Immature natural killer cell (primary cell): ENCODE data around the gene HIPK3. TPM values are rescaled to one million over a fixed set of nuclear protein-coding genes. Genes with fewer than 3 reads are reported as not detected.

Source experiments
- DNase-seq, 3 donors: peaks; one replicate each; pipeline ENCODE4 v3.0.0; 2022; ENCODE audit warnings: mixed read lengths in 1 of 3
- H3K27ac Mint-ChIP-seq, 6 donors: one replicate each; pipeline ENCODE4 v1.8.0; 2020; ENCODE audit warnings: mixed read lengths in 6 of 6, mild to moderate bottlenecking in 5 of 6, inconsistent platforms in 4 of 6, moderate library complexity in 3 of 6
- H3K27me3 Mint-ChIP-seq, 3 donors: one replicate each; pipeline ENCODE4 v1.8.0; 2020 to 2021; ENCODE audit warnings: low read depth in 3 of 3, mild to moderate bottlenecking in 3 of 3, mixed read lengths in 3 of 3, moderate library complexity in 3 of 3, inconsistent platforms in 1 of 3
- H3K36me3 Mint-ChIP-seq, 3 donors: one replicate each; pipeline ENCODE4 v1.8.0; 2020; ENCODE audit warnings: mixed read lengths in 3 of 3, inconsistent platforms in 2 of 3, mild to moderate bottlenecking in 2 of 3
- H3K4me1 Mint-ChIP-seq, 2 donors: one replicate each; pipeline ENCODE4 v1.8.0; 2020; ENCODE audit warnings: inconsistent platforms in 2 of 2, mild to moderate bottlenecking in 2 of 2, mixed read lengths in 2 of 2, moderate library complexity in 1 of 2
- H3K4me3 Mint-ChIP-seq, 5 donors: one replicate each; pipeline ENCODE4 v1.8.0; 2020; ENCODE audit warnings: mild to moderate bottlenecking in 5 of 5, mixed read lengths in 5 of 5, inconsistent platforms in 3 of 5, moderate library complexity in 3 of 5
- H3K9me3 Mint-ChIP-seq, 6 donors: one replicate each; pipeline ENCODE4 v1.8.0; 2020; ENCODE audit warnings: mild to moderate bottlenecking in 6 of 6, mixed read lengths in 6 of 6, inconsistent platforms in 4 of 6, moderate library complexity in 3 of 6
- polyA plus RNA-seq, 3 donors: library from polyadenylated mRNA; unstranded; fragments of 300-500 nt; fragmentation: Illumina TruSeq; gene quantifications; one replicate each; pipeline ENCODE4 v1.2.3, GENCODE V29; 2021

Gene HIPK3
- polyA plus RNA-seq, 3 donors from 2014 or later: 24.3 to 34.6 (median 32.2) TPM

DNA sequence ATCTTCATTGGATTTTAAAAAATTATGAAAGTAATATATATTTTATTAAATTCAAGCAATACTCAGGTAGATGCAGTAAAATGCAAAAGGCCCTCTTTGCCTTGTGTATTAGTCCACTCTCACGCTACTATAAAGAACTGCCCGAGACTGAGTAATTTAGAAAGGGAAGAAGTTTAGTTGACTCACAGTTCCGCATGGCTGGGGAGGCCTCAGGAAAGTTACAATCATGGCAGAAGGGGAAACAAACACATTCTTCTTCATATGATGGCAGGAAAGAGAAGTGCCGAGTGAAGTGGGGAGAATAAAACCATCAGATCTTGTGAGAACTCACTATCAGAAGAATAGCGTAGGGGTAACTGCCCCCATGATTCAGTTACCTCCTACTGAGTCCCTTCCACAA lies 130.8 kb downstream of the HIPK3 start:
- Mint-ChIP-seq H3K27me3 (peaks cover 2 to 8% (median 2%) of the 10 kb centered on the region in 3 donors), H3K27ac (peak overlapping the region in 1 of 6 donors; percentile 29), H3K4me1 (no peaks in the 10 kb centered on the region), H3K36me3 (no peaks in the 10 kb centered on the region), H3K9me3 (peaks cover 0 to 2% (median 0%) of the 10 kb centered on the region in 6 donors), H3K4me3 (no peak overlapping the region)
- DNase-seq: no peak

GRCh38 chr11:33388793-33389525 lies 131.8 kb downstream of the HIPK3 start:
- H3K36me3 Mint-ChIP-seq: no peaks in the 10 kb centered on the region
- peaks cover 0 to 2% (median 0%) of the 10 kb centered on the region in 6 donors for H3K9me3 Mint-ChIP-seq
- no peak overlapping the region for H3K4me3 Mint-ChIP-seq
- no peaks in the 10 kb centered on the region for H3K4me1 Mint-ChIP-seq
- peaks cover 0 to 8% (median 3%) of the 10 kb centered on the region in 3 donors for H3K27me3 Mint-ChIP-seq
- DNase-seq: no peak
- H3K27ac Mint-ChIP-seq: no peak overlapping the region

DNA sequence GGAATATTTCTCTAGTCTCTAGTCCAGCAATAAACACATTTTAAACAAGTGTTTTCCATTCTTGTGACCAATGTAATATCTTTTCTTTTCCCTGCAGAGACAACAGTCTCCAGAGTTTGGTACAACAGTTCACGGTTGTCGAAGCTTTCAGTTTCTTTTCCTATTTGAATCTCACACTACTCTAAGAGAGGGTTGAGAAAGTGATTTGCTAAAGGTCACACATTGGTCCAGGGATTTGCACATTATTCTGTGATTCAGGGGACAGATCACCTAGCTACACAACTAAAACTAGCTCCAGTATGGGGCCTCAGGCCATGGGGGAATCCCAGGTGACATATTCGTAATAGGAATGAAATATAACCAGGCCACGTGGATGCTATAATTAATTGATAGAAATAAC lies 132.5 kb downstream of the HIPK3 start:
- no peaks in the 10 kb centered on the region for H3K36me3 Mint-ChIP-seq

DNA sequence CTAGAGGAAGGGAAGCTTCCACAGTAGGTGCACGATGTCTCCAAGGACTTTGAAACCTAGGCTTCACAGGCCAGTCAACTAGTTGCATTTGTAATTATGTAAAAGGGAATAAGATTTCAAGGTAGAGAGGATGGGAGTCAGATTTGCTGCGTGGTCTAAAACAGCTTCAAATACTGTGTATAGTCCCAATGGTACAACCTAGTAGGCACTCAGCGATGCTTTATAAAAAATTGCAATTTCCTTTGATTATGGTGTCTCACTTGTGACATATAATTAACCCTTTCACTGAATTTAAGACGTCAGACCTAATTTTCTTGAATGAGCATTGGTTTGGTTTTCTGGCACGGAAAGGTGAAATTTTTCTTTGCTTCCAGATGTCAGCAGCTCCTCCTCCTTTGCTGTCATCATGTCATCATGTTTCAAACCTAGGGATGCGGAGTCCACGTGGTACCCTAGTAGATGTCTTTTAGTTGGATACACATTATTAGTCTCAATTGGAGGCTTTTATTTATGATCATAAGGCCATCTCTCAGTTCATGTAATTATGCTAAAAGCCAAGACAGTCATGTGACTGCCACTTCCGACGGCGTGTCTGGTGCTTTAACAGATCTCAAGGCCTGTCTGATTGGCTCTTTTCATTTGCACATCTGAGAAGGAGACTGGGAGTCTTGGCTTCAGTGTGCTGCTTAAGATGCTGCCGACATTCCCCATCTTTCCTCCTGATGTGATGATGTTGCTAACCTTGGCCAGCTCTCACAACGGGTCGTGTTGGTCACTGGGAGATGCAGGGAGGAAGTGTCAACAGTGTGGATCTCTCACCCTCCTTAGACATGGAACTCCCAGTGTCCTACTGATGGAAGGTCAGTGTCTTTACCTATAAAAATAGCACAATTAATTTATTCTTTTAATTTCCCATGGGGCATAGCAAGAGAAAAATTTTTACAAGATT lies 134.0 kb downstream of the HIPK3 start:
- Mint-ChIP-seq H3K4me3 (no peak overlapping the region), H3K4me1 (no peaks in the 10 kb centered on the region), H3K27ac (no peak overlapping the region), H3K9me3 (peaks cover 0 to 2% (median 0%) of the 10 kb centered on the region in 6 donors), H3K36me3 (no peaks in the 10 kb centered on the region), H3K27me3 (peaks cover 0 to 4% (median 3%) of the 10 kb centered on the region in 3 donors)
- DNase-seq: no peak

More for the DNA sequence above, 132.5 kb downstream of the HIPK3 start:
- Mint-ChIP-seq H3K4me3 (no peak overlapping the region), H3K27me3 (peaks cover 0 to 8% (median 3%) of the 10 kb centered on the region in 3 donors), H3K4me1 (no peaks in the 10 kb centered on the region), H3K27ac (no peak overlapping the region), H3K9me3 (peaks cover 0 to 2% (median 0%) of the 10 kb centered on the region in 6 donors)
- no peak for DNase-seq

GRCh38 chr11:33391893-33392251 lies 134.7 kb downstream of the HIPK3 start:
- no peaks in the 10 kb centered on the region for H3K36me3 Mint-ChIP-seq
- no peak overlapping the region for H3K27ac Mint-ChIP-seq
- peaks cover 0 to 4% (median 3%) of the 10 kb centered on the region in 3 donors for H3K27me3 Mint-ChIP-seq
- peaks cover 0 to 2% (median 0%) of the 10 kb centered on the region in 6 donors for H3K9me3 Mint-ChIP-seq
- H3K4me3 Mint-ChIP-seq: no peak overlapping the region
- no peak for DNase-seq
- H3K4me1 Mint-ChIP-seq: no peaks in the 10 kb centered on the region

- H3K36me3 Mint-ChIP-seq: no peaks in the 10 kb centered on the region
- H3K4me1 Mint-ChIP-seq: no peaks in the 10 kb centered on the region
- DNase-seq: no peak
- H3K9me3 Mint-ChIP-seq: no peaks in the 10 kb centered on the region
- H3K27me3 Mint-ChIP-seq: peaks cover 0 to 2% (median 0%) of the 10 kb centered on the region in 3 donors
- no peak overlapping the region for H3K27ac Mint-ChIP-seq
- no peak overlapping the region for H3K4me3 Mint-ChIP-seq
Observed at GRCh38 chr11:33394431-33395109, 137.4 kb downstream of the HIPK3 start.

DNA sequence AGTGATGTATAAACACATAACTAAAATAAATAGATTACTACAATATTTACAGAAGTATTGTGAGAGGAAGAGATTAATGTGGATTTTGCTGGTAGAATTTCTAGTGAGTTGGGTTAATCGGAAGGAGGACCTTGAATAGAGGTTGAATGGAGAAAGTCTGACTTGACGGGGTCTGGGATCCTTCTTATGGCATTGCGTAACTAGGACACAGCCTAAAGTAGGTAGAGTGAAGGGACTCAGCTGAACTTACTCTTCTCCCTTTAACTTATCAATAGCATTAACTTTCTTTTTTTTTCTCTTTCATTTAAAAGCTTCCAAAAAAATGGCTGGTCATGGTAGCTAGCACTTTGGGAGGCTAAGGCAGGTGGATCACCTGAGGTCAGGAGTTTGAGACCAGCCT lies 139.2 kb downstream of the HIPK3 start:
- Mint-ChIP-seq H3K4me3 (no peak overlapping the region), H3K36me3 (no peaks in the 10 kb centered on the region), H3K4me1 (no peaks in the 10 kb centered on the region), H3K27ac (no peak overlapping the region), H3K9me3 (no peaks in the 10 kb centered on the region), H3K27me3 (peaks cover 2 to 3% (median 2%) of the 10 kb centered on the region in 3 donors)
- no peak for DNase-seq

GRCh38 chr11:33399421-33399820 lies 142.2 kb downstream of the HIPK3 start:
- Mint-ChIP-seq H3K4me3 (no peak overlapping the region), H3K9me3 (no peaks in the 10 kb centered on the region), H3K4me1 (no peaks in the 10 kb centered on the region), H3K36me3 (no peaks in the 10 kb centered on the region), H3K27me3 (peaks cover 4 to 5% (median 5%) of the 10 kb centered on the region in 3 donors), H3K27ac (no peak overlapping the region)
- DNase-seq: no peak

DNA sequence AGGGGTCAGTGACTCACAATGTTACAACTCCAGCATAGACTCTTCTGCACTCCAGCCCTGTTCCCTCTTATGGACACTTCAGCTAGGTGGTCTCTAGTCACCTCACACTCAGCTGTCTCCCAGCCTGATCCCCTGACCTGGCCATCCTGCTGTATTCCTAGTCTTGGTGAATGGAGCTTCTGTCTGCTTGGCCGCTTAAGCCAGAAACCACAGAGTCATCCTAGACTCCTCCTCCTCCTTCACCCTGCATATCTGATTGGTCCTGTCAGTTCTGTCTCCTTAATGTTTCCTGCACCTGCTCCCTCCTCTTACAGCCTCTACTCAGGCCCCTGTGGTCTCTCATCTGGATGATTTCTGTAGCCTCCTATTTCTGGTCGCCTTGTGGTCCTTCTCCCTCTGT lies 144.9 kb downstream of the HIPK3 start:
- Mint-ChIP-seq H3K9me3 (no peaks in the 10 kb centered on the region), H3K4me1 (no peaks in the 10 kb centered on the region), H3K4me3 (no peak overlapping the region), H3K36me3 (no peaks in the 10 kb centered on the region), H3K27ac (no peak overlapping the region), H3K27me3 (peaks cover 4 to 5% (median 5%) of the 10 kb centered on the region in 3 donors)
- no peak for DNase-seq

- peak overlapping the region in 1 of 5 donors; percentile 0 for H3K4me3 Mint-ChIP-seq
- H3K27ac Mint-ChIP-seq: peak overlapping the region in 1 of 6 donors; percentile 55
- no peaks in the 10 kb centered on the region for H3K36me3 Mint-ChIP-seq
- peaks cover 4 to 10% (median 5%) of the 10 kb centered on the region in 3 donors for H3K27me3 Mint-ChIP-seq
- no peaks in the 10 kb centered on the region for H3K4me1 Mint-ChIP-seq
- DNase-seq: no peak
- H3K9me3 Mint-ChIP-seq: no peaks in the 10 kb centered on the region
Observed at GRCh38 chr11:33403344-33403743, 146.2 kb downstream of the HIPK3 start.

DNA sequence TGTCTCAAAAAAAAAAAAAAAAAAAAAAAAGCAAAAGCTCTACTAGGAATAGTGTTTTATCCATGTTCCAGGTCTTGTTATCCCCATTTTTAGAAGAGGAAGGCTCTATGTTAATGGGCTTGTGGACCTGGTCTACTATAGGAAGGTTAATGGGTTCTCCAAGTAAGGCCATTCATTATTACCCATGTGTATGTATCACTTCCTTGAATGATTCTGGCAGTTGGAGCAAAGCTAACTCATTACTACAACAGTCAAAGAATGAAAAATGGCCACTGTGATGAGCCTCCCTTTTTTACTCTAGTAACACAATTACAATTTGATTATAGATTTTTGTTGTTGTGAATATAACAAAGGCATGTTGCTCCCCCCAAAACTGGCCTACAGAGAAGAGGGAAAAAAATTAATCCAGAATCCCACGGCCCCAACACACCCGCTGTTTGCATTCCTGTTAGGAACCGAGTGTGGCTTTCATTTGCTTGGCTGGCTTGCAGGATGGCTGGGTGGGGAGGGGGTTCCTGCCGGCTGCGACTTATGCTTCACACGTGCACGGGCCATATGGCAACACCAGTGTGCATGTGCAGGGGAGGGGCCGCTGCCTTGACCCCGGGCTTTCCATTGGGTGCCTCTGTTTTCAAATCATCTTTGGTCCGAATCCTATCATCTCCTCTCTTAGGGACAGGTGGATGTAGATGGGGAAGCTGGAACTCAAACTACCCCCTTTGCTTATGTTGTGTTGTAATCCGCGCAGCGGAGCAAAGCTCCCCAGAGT lies 148.8 kb downstream of the HIPK3 start:
- Mint-ChIP-seq H3K36me3 (no peaks in the 10 kb centered on the region), H3K4me1 (no peaks in the 10 kb centered on the region), H3K27ac (no peak overlapping the region), H3K9me3 (no peaks in the 10 kb centered on the region), H3K4me3 (no peak overlapping the region), H3K27me3 (peaks cover 4 to 15% (median 4%) of the 10 kb centered on the region in 3 donors)
- no peak for DNase-seq
